IPS-15b (cell line): ENCODE data around the gene NRN1.
"Not testable (repeated sequence)": the region's sequence is repeated elsewhere in the genome, so short reads cannot be mapped to it uniquely, and the experiment has no call there.

Experiments
- H3K27me3 ChIP-seq: one replicate; pipeline ENCODE4 v1.6.1; 2013; ENCODE audit warnings: low read length; ENCODE audit not compliant: control insufficient read depth, insufficient read depth
- H3K36me3 ChIP-seq: one replicate; pipeline ENCODE4 v1.6.1; 2013; ENCODE audit warnings: low read length; ENCODE audit not compliant: control insufficient read depth, insufficient read depth
- H3K4me1 ChIP-seq: one replicate; pipeline ENCODE4 v1.6.1; 2013; ENCODE audit warnings: mild to moderate bottlenecking, low read length; ENCODE audit not compliant: control insufficient read depth, insufficient read depth
- H3K4me3 ChIP-seq: one replicate; pipeline ENCODE4 v1.5.1; 2013; ENCODE audit warnings: low read depth, low read length
- H3K9ac ChIP-seq: one replicate; pipeline ENCODE4 v1.6.1; 2013; ENCODE audit warnings: low read depth, mild to moderate bottlenecking, low read length
- H3K9me3 ChIP-seq: one replicate; pipeline ENCODE4 v1.6.1; 2013; ENCODE audit warnings: mild to moderate bottlenecking, low read length; ENCODE audit not compliant: control insufficient read depth, insufficient read depth

Gene NRN1, protein sequence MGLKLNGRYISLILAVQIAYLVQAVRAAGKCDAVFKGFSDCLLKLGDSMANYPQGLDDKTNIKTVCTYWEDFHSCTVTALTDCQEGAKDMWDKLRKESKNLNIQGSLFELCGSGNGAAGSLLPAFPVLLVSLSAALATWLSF

DNA sequence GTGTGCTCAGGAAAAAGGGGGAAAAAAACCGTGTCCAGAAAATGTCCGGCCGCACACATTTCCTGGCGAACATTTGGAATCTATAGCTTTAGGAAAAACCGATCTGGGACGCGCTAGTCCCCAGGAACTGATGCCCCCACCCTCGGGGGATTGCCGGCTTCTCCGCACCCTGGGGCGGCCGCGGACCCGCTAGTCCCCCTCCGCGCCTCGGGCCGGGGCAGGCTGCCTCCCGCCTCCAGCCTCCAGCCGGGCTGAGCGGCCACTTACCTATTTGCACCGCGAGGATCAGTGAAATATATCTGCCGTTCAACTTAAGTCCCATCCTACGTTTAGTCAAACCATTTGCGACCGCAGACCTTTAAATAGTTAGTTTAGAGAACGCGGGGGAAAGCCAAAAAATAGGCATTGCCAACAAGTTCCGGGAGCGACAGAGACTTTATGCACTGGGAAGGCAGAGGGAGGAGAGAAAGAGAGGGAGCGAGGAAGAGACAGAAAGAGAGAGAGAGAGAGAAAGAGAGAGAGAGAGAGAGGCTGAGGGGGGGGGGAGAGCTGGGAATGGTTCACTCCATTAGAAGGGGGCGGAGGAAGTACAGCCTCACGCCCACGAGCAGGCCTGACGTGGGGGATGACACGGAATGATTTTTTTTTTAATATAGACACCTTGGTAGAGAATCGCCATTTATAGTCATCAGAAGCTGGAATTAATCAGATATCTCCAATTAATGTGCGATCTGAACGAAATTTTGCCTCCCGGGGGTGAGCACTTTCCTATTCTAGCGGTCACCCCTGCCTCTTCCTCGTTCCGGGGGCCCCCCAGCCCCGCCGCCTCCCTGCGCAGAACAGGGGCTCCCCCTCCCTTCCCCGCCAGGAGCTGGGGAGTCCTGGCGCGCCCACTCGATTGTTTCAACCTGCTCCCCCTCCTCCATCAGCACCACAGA lies at the start of gene NRN1:
Gene NRN1, minus strand, starts transcription at position 498 of the 938 bp plus-strand sequence. Its CDS starts 176 bp downstream, at position 322.
- Histone ChIP-seq H3K4me1 (peaks cover 14% of the 10 kb centered on the region), H3K9me3 (no peaks in the 10 kb centered on the region), H3K4me3 (peak within 1 kb of the TSS; percentile 72), H3K27me3 (peaks cover 68% of the 10 kb centered on the region), H3K9ac (no peak within 1 kb of the TSS), H3K36me3 (no peaks in the 10 kb centered on the region)

DNA sequence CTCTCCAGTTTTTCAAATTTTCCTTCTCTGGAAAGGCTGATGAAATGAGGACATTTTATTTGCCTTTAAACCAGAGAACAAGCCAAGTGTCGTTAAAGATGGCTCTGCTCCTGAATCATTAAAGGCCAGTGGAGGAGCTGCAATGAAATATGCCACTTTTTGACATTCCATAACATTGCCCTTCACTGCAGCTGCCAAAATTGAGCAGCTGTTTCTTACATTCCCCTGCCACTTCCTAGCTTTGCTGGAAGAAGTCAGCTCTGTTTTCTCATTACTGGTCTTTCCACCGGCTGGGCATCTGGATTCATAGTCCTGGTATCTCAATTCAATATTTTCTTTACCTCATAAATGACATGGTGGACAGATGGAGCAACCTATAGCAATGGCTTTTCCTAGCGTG lies 45.5 kb upstream of the NRN1 start:
- Histone ChIP-seq H3K36me3 (no peaks in the 10 kb centered on the region), H3K4me1 (no peaks in the 10 kb centered on the region), H3K9ac (no peak overlapping the region), H3K9me3 (no peaks in the 10 kb centered on the region), H3K4me3 (no peak overlapping the region), H3K27me3 (no peaks in the 10 kb centered on the region)

DNA sequence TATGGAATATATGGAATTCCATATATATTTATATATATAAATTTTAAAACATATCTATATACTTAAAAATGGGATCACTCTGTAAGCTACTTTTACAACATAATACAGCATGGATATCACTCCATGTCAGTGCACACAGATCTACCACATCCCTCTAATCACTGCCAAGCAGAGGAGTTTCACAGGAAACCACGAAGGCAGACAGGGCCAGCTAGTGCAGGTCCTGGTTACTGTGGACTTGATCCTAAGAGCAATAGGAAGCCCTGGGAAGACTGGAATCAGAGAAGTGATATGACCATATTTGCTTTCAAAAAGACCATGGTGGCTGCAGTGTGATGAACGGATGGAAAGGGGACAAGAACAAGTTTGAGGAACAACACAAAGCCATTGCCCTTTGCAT lies 40.0 kb upstream of the NRN1 start:
- H3K4me1 ChIP-seq: no peaks in the 10 kb centered on the region
- no peak overlapping the region for H3K4me3 ChIP-seq
- H3K9ac ChIP-seq: no peak overlapping the region
- H3K9me3 ChIP-seq: no peaks in the 10 kb centered on the region
- no peaks in the 10 kb centered on the region for H3K27me3 ChIP-seq
- H3K36me3 ChIP-seq: no peaks in the 10 kb centered on the region

DNA sequence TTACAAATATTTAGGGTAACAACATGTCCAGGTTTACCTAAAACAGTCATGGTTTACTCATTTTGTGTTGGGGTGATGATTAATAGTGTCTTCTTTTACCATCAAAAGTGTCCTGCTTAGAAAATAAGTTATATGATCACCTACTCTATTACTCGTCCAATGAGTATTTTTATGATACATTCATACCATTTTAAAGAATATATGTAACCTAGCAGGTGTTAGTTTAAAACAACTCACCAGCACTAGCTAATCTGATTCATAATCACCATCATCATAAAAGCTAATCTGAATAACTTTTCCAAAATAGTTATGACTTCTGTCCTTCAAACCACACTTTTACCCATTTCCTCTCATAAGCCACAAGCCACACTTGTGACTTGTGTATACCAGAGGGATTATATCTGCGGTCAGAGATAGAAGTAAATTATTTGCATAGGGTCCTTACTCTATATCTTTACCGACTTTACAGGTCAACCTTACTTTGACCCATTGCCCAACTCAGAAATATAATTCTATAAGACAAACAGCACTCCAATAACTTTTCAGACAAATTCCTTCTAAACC lies 33.3 kb upstream of the NRN1 start:
- Histone ChIP-seq H3K4me1 (no peaks in the 10 kb centered on the region), H3K9me3 (no peaks in the 10 kb centered on the region), H3K36me3 (no peaks in the 10 kb centered on the region), H3K4me3 (no peak overlapping the region), H3K9ac (no peak overlapping the region), H3K27me3 (no peaks in the 10 kb centered on the region)

DNA sequence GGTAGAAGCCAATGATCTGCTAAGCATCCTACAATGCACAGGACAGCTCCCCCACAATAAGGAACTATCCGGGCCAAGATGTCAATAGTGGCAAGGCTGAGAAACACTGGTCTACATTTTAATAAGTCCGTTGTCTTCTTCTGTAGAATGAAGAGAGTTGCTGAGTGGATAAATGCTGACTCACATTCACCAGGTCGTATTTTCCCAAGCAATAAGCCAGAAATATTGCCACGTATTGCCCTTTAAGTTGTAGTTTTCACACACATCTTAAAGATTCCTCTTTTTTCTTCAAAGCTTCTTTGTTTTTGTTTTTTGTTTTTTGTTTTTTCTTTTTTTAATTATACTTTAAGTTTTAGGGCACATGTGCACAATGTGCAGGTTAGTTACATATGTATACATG lies 30.5 kb upstream of the NRN1 start:
- no peaks in the 10 kb centered on the region for H3K9me3 ChIP-seq

DNA sequence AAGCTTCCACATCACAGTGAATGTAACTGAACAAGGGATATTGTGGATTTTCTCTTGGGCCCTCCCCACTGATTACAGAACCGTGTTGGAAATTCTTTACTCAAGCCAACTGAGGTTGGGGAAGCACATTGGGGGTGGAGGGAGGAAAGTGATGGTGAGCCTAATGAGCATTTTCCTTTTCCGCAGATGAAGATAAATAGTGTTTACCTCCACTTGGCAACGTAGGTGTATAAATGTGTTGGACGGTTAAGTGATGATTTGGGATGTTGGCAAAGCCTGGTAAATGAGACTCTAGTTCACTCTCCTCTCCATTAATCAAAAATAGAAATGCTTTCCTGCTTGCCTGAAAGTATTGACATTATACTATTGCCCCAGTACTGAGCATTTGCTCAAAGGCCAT lies 27.1 kb upstream of the NRN1 start:
- H3K27me3 ChIP-seq: no peaks in the 10 kb centered on the region
- H3K9ac ChIP-seq: no peak overlapping the region
- peaks cover 3% of the 10 kb centered on the region for H3K4me1 ChIP-seq
- no peaks in the 10 kb centered on the region for H3K36me3 ChIP-seq
- H3K9me3 ChIP-seq: no peaks in the 10 kb centered on the region
- H3K4me3 ChIP-seq: no peak overlapping the region

More for the DNA sequence above, 30.5 kb upstream of the NRN1 start:
- Histone ChIP-seq H3K36me3 (no peaks in the 10 kb centered on the region), H3K4me1 (peaks cover 3% of the 10 kb centered on the region), H3K27me3 (no peaks in the 10 kb centered on the region), H3K9ac (no peak overlapping the region), H3K4me3 (no peak overlapping the region)

DNA sequence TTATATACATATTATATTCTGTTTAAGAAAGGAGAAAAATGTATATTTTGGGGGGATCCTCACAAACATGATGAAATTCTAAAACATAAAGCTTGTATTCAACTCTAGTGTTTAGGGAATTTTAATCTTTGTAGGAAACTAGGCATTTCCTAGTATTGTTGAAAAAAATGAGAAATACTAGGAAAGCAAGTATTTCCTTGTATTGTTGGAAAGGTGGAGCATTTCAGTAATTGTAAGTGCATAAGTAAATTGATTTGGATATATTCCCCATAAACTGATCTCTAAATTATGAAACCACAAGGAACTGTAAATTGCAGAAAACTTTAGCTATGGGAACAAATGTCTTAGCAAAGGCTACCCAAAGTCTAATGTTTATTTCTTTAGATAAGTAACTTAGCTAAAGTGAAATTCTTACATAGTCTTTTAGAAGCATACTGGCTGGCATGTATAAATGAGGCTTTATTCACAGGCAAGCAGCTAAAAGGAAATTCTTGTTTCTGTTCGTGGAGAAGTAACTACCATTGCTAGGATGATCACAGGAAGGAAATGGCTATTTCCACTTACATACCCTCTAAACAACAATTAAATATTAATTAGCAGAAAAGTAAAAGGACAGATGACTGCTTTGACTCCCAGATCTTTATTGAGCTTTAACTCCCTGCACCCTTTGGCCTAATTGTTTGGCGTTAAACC lies 19.9 kb upstream of the NRN1 start:
- Histone ChIP-seq H3K9ac (no peak overlapping the region), H3K36me3 (no peaks in the 10 kb centered on the region), H3K4me3 (no peak overlapping the region), H3K27me3 (no peaks in the 10 kb centered on the region), H3K4me1 (no peaks in the 10 kb centered on the region), H3K9me3 (no peaks in the 10 kb centered on the region)

DNA sequence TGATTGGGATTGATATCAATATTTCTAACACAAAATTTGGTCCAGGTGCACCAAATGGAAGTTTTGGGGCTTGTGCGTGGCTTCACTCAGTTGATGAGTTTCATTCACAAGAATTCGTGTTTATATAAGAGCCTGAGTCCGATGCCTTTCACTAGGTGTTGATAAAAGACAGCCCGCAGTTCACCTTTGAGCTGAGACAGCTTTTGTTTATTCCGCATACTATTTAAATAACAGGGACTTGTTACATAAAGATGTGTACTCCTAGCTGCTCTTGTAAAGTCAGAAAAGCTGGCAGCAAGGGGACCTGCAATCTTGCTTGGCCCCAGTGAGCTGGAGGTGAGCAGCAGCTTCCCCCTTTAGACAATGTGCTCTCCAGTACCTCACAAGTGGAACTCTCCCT lies 19.0 kb upstream of the NRN1 start:
- Histone ChIP-seq H3K9ac (no peak overlapping the region), H3K9me3 (no peaks in the 10 kb centered on the region), H3K36me3 (no peaks in the 10 kb centered on the region), H3K4me1 (no peaks in the 10 kb centered on the region), H3K4me3 (no peak overlapping the region), H3K27me3 (no peaks in the 10 kb centered on the region)

DNA sequence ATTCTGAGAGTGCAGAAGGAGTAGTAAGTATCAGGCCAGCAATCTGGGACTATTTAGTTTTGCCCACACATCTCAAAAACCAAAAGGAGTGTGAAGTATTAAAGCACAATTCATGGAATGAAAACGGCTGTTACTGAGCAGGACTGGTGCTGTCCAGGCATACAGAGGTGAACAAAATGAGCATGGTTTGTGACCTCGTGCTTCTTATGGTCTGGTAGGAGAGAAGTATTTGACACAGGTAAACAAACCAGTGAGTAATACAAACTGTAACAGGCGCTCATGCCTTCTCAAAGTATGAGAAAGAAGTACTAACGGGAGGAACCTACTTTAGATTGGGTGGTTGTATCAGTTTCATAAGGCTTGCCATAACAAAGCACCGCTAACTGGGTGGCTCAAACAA lies 17.5 kb upstream of the NRN1 start:
- Histone ChIP-seq H3K9me3 (no peaks in the 10 kb centered on the region), H3K36me3 (no peaks in the 10 kb centered on the region), H3K4me1 (no peaks in the 10 kb centered on the region), H3K4me3 (no peak overlapping the region), H3K27me3 (no peaks in the 10 kb centered on the region), H3K9ac (no peak overlapping the region)

DNA sequence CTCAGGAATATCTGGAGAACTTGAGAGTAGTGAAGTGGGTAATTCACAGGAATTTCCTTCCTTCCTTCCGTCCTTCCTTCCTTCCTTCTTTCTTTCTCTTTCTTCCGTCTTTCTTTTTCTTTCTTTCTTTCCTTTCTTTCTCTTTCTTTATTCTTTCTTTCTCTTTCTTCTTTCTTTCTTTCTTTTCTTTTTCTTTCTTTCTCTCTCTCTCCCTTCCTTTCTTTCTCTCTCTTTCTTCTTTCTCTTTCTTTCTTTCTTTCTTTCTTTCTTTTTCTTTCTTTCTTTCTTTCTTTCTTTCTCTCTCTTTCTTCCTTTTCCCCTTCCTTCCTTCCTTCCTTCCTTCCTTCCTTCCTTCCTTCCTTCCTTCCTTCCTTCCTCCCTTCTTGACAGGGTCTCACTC lies 16.1 kb upstream of the NRN1 start:
- not testable (repeated sequence) for H3K4me3 ChIP-seq, H3K27me3 ChIP-seq, H3K9ac ChIP-seq, H3K9me3 ChIP-seq, H3K36me3 ChIP-seq, H3K4me1 ChIP-seq

DNA sequence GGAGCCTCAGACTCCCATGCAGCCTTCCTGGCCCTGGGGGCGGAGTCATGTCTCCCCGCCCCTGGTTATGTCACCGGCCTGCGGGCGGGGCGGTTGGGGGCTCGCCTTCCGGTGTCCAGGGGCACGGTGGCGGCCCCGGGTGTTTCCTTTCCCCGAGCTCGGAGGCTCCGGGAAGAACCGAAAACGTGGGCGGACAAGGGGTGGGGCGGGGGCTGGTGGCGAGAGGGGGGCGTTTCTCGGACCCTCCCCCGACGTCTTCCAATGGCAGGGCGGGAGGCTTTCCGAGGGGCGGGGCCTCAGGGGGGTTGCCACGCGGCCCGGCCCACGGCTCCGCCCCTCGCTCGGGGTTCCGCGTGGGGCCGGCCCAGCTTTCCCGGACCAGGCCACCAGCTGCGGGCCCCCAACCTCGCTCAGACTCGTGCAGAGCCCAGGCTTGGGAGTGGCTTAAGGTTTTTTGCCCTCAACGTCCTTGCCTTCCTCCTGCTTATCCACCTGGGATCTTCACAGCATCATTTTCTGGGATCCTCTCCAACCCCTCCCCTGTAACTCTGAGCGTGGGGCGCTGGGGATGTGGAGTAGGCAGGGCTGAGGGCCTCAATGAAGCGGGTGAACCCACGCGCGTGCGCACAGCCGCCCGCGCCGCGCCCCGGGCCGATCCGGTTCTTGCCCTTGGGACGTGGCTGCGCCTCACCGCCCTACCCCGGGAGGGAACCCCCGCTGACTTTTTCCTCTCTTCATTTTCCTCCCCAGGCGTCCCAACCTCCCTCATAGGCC lies 2.1 kb upstream of the NRN1 start:
- peaks cover 13% of the 10 kb centered on the region for H3K4me1 ChIP-seq
- H3K4me3 ChIP-seq: peak overlapping the region; percentile 72
- peaks cover 50% of the 10 kb centered on the region for H3K27me3 ChIP-seq
- no peaks in the 10 kb centered on the region for H3K9me3 ChIP-seq
- peak overlapping the region; percentile 54 for H3K9ac ChIP-seq
- H3K36me3 ChIP-seq: no peaks in the 10 kb centered on the region
